T47D (cell line): Measurements from ENCODE around the gene PCDHGB3.
"Not testable (repeated sequence)": the region's sequence is repeated elsewhere in the genome, so short reads cannot be mapped to it uniquely, and the experiment has no call there.

ENCODE experiments used
- DNase-seq, 2 experiments: peaks; one replicate each; pipeline versions ENCODE4 v3.0.0 to v3.0.0-alpha.2; 2011 to 2012; ENCODE audit warnings: low read depth in 1 of 2, low spot score in 1 of 2
- JUND ChIP-seq: IDR thresholded peaks from 2 replicates; pipeline ENCODE4 v1.6.1; 2012; ENCODE audit warnings: low read depth
- in situ Hi-C: cut with HindIII; loops from 2 replicates; pipeline ENCODE4 v1.10.0; 2016; ENCODE audit warnings: low sequenced_read_pairs, low pct_unique_long_range_greater_than_20kb

The PCDHGB3 gene

GRCh38 chr5:141366016-141366896 lies 3.8 kb upstream of the PCDHGB3 start:
- in situ Hi-C loops, result no loop called here
- no peak for TF ChIP-seq JUND
- peak in 1 of 2 experiments; percentile 32 for DNase-seq

- DNase-seq, result no peak
- TF ChIP-seq JUND, result no peak
- in situ Hi-C loops, result no loop called here
These were observed 1.8 kb downstream of the PCDHGB3 start for GRCh38 chr5:141371572-141372475.

- TF ChIP-seq JUND, result no peak
- in situ Hi-C loops, result no loop called here
- peak; percentile 55 to 70 for DNase-seq
These were observed 3.8 kb downstream of the PCDHGB3 start, which contains the start of gene PCDHGA6 for GRCh38 chr5:141373673-141374317. Gene PCDHGA6, plus strand, starts transcription at chr5:141373891. Its CDS starts 193 bp downstream, at chr5:141374084.

- TF ChIP-seq JUND, result no peak
- DNase-seq, result no peak
- in situ Hi-C loops, result no loop called here
These were observed 4.6 kb downstream of the PCDHGB3 start for GRCh38 chr5:141374627-141375026.

- DNase-seq, in situ Hi-C loops: not testable (repeated sequence)
These were observed 5.6 kb downstream of the PCDHGB3 start for GRCh38 chr5:141375444-141376155.

GRCh38 chr5:141382469-141383294 lies 12.6 kb downstream of the PCDHGB3 start, which contains the start of gene PCDHGA7:
Gene PCDHGA7, plus strand, starts transcription at chr5:141382742. Its CDS starts 158 bp downstream, at chr5:141382900.
- in situ Hi-C loops, result no loop called here
- TF ChIP-seq JUND, result no peak
- DNase-seq, result peak; percentile 82 to 88

- DNase-seq, result no peak
- in situ Hi-C loops, result no loop called here
- TF ChIP-seq JUND, result no peak
These were observed 13.3 kb downstream of the PCDHGB3 start for GRCh38 chr5:141383345-141383744.

GRCh38 chr5:141384471-141385267 lies 14.6 kb downstream of the PCDHGB3 start:
- DNase-seq, result no peak
- in situ Hi-C loops, result no loop called here
- no peak for TF ChIP-seq JUND

GRCh38 chr5:141387557-141388311 lies 17.7 kb downstream of the PCDHGB3 start, which contains the start of gene PCDHGB4:
Gene PCDHGB4, plus strand, starts transcription at chr5:141387698. Its CDS starts 187 bp downstream, at chr5:141387885.
- in situ Hi-C loops, result not testable (repeated sequence)
- peak in 1 of 2 experiments; percentile 63 for DNase-seq

GRCh38 chr5:141388661-141389060 lies 18.6 kb downstream of the PCDHGB3 start:
- in situ Hi-C loops, result no loop called here
- DNase-seq, result no peak
- no peak for TF ChIP-seq JUND
